Stimulated activated memory B cell treated with anti-CD40 and anti-IgM and Interleukin-4, amounts not matched to agents 10 μg/mL and 1 μg/mL and 100 μg/mL, for 72 hours (primary cell): Measurements from ENCODE around the gene THOC2.
A peak's percentile ranks its signal among the peaks of the same experiment; 100 is the strongest.
"Not testable (repeated sequence)": the region's sequence is repeated elsewhere in the genome, so short reads cannot be mapped to it uniquely, and the experiment has no call there.

ENCODE experiments used
- ATAC-seq: fragments of 150-1000 bp; cut with Tn5 transposase; 2 replicates; pipeline ENCODE4 v1.10.0; 2021
- H3K27ac Mint-ChIP-seq: one replicate; pipeline ENCODE4 v1.8.0; 2022; ENCODE audit warnings: mild to moderate bottlenecking, mixed read lengths
- H3K27me3 Mint-ChIP-seq: one replicate; pipeline ENCODE4 v1.8.0; 2022; ENCODE audit warnings: mixed read lengths
- H3K36me3 Mint-ChIP-seq: one replicate; pipeline ENCODE4 v1.8.0; 2022; ENCODE audit warnings: mixed read lengths
- H3K4me1 Mint-ChIP-seq: one replicate; pipeline ENCODE4 v1.8.0; 2022; ENCODE audit warnings: mixed read lengths
- H3K4me3 Mint-ChIP-seq: one replicate; pipeline ENCODE4 v1.8.0; 2022; ENCODE audit warnings: mild to moderate bottlenecking, moderate library complexity, mixed read lengths
- H3K9me3 Mint-ChIP-seq: one replicate; pipeline ENCODE4 v1.8.0; 2022; ENCODE audit warnings: mixed read lengths

Gene THOC2, protein sequence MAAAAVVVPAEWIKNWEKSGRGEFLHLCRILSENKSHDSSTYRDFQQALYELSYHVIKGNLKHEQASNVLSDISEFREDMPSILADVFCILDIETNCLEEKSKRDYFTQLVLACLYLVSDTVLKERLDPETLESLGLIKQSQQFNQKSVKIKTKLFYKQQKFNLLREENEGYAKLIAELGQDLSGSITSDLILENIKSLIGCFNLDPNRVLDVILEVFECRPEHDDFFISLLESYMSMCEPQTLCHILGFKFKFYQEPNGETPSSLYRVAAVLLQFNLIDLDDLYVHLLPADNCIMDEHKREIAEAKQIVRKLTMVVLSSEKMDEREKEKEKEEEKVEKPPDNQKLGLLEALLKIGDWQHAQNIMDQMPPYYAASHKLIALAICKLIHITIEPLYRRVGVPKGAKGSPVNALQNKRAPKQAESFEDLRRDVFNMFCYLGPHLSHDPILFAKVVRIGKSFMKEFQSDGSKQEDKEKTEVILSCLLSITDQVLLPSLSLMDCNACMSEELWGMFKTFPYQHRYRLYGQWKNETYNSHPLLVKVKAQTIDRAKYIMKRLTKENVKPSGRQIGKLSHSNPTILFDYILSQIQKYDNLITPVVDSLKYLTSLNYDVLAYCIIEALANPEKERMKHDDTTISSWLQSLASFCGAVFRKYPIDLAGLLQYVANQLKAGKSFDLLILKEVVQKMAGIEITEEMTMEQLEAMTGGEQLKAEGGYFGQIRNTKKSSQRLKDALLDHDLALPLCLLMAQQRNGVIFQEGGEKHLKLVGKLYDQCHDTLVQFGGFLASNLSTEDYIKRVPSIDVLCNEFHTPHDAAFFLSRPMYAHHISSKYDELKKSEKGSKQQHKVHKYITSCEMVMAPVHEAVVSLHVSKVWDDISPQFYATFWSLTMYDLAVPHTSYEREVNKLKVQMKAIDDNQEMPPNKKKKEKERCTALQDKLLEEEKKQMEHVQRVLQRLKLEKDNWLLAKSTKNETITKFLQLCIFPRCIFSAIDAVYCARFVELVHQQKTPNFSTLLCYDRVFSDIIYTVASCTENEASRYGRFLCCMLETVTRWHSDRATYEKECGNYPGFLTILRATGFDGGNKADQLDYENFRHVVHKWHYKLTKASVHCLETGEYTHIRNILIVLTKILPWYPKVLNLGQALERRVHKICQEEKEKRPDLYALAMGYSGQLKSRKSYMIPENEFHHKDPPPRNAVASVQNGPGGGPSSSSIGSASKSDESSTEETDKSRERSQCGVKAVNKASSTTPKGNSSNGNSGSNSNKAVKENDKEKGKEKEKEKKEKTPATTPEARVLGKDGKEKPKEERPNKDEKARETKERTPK (N-terminal part only)

DNA sequence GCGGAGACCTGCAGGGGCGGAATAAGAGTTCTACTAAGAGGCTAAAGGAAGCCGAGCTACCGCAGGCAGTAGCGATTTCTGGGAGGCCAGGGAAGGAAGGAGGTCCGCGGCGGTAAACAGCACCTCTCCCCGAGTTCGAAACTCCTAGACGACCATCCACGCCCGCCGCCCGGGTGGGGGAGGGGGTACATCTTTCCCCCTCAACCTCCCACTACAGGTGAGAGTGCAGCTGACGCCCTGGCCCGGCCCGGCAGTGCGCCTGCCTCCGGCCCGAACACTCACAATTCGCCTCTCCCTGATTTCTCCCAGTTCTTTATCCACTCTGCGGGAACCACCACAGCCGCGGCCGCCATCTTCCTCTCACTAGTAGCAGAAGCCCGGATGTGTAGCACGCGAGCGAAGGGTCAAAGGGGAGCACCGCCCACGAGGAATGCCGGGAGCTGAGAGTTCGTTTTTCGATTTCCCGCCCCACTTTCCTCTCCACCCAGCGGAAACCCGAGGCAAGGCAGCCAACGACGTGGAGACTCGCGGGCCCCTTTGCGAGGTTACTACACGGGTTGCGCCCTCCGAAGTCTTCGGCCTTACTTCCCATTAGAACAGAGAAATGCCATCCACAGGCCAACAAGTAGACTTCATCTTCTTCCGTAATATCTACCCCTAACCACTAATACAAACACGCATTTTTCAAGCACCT, at the start of gene THOC2:
Gene THOC2 (minus strand): TSS at position 383 of the 694 bp plus-strand sequence. CDS start 30 bp downstream, at position 353.
- no peaks in the 10 kb centered on the region for H3K27me3 Mint-ChIP-seq
- H3K36me3 Mint-ChIP-seq = peaks cover 5% of the 10 kb centered on the region
- peaks cover 22% of the 10 kb centered on the region for H3K4me1 Mint-ChIP-seq
- ATAC-seq = peak; percentile 88
- peak within 1 kb of the TSS; percentile 96 for H3K4me3 Mint-ChIP-seq
- peak within 1 kb of the TSS; percentile 95 for H3K27ac Mint-ChIP-seq
- H3K9me3 Mint-ChIP-seq = no peaks in the 10 kb centered on the region

DNA sequence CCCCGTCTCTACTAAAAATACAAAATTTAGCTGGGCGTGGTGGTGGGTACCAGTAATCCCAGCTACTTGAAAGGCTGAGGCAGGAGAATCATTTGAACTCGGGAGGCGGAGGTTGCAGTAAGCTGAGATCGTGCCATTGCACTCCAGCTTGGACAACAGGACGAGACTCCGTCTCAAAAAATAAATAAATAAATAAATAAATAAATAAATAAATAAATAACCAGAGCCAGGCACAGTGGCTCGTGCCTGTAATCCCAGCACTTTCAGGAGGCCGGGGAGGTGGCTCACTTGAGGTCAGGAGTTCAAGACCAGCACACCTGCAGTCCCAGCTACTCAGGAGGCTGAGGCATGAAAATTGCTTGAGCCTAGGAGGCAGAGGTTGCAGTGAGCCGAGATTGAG, 48.9 kb upstream of the THOC2 start:
- H3K4me3 Mint-ChIP-seq, ATAC-seq, H3K27me3 Mint-ChIP-seq, H3K36me3 Mint-ChIP-seq, H3K27ac Mint-ChIP-seq, H3K9me3 Mint-ChIP-seq, H3K4me1 Mint-ChIP-seq: not testable (repeated sequence)

DNA sequence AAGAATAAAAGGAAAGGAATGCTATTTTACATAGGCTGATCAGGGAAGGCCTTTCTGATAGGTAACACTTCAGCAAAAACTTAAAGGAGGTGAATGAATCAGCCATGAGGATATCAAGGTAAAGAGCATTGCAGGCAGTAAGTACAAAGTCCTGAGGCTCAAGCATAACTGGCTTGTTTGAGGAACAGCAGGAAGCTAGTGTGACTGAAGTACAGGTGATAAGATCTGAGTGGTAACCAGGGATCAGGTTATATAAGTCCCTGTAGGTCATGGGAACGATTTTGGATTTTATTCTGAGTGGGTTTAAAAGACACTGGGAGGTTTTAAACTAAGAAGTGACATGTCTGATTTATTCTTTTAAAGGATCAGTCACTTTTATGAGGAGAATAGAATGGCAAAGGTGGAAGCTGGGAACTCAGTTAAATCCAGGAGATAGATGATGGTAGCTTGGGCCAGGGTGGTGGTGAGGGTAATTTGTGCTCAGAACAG, 47.1 kb upstream of the THOC2 start:
- peaks cover 5% of the 10 kb centered on the region for H3K4me1 Mint-ChIP-seq
- no peaks in the 10 kb centered on the region for H3K27me3 Mint-ChIP-seq
- no peak overlapping the region for H3K4me3 Mint-ChIP-seq
- no peaks in the 10 kb centered on the region for H3K9me3 Mint-ChIP-seq
- no peaks in the 10 kb centered on the region for H3K36me3 Mint-ChIP-seq
- H3K27ac Mint-ChIP-seq = peak overlapping the region; percentile 47
- no peak for ATAC-seq

DNA sequence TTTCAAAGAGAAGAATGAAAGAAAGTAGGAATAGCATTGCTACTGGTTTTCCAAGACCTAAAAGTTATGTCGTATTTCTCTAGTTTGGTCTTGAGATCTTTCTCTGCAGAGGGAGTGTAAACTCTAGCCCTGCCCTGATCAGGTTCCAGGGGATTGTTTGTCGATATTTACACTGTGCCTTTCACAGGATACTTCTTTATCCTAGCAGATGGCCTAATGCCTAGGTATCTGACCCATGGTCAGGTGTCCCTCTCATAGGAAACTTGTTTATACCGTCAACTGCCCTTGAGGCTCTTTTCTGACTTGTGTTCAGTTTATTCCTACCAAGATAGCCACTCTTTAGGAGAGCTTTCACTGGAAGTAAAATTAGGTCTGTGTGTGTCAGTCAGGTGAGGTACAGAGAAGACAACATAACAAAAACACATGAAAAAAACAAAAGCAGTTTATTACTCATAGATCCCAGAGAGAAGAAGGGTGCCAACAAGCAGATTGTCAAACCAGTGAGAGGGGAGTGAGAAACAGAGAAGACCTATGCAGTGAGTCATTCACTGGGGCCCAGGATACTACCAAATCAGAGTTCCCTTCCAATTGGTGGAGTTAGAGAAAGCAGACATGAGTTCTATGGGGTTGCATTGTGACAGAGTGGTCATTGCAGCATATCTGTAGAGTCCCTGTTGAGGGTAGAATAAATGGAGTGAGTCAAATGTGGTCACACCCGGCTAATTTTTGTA, 40.6 kb upstream of the THOC2 start:
- H3K27me3 Mint-ChIP-seq = no peaks in the 10 kb centered on the region
- H3K4me1 Mint-ChIP-seq = no peaks in the 10 kb centered on the region
- no peak overlapping the region for H3K4me3 Mint-ChIP-seq
- ATAC-seq = no peak
- no peak overlapping the region for H3K27ac Mint-ChIP-seq
- H3K9me3 Mint-ChIP-seq = peaks cover 4% of the 10 kb centered on the region
- H3K36me3 Mint-ChIP-seq = no peaks in the 10 kb centered on the region

DNA sequence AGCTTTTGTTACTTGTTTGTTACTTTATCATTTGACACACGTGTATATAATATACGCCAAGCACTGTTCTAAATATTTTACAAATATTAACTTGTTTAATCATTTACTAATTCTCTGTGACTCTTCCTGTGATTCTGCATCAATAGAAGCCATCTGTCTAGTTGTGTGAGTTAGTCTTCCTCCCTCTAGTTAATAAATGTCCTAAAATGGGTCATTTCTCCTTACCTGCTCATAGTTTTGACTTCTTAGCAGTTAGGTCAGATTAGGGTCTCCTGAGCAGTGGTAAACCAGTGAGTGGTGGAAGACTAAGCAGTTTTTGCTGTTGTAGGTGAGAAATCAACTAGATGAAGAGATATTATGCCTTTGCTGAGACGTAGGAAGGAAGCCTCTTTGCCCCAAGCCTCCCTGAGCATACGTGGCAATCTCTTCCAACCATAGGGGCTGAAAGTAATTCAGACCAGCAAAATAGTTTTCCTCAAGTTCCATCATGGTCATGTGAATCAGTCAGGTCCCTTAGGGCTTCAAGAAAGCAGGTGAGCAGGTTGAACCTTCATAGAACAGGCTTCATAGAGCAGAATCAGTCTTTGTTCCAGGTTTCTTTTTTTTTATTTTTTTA, 38.7 kb upstream of the THOC2 start:
- peaks cover 4% of the 10 kb centered on the region for H3K9me3 Mint-ChIP-seq
- ATAC-seq = no peak
- H3K4me1 Mint-ChIP-seq = no peaks in the 10 kb centered on the region
- no peaks in the 10 kb centered on the region for H3K36me3 Mint-ChIP-seq
- H3K4me3 Mint-ChIP-seq = no peak overlapping the region
- H3K27me3 Mint-ChIP-seq = no peaks in the 10 kb centered on the region
- no peak overlapping the region for H3K27ac Mint-ChIP-seq

DNA sequence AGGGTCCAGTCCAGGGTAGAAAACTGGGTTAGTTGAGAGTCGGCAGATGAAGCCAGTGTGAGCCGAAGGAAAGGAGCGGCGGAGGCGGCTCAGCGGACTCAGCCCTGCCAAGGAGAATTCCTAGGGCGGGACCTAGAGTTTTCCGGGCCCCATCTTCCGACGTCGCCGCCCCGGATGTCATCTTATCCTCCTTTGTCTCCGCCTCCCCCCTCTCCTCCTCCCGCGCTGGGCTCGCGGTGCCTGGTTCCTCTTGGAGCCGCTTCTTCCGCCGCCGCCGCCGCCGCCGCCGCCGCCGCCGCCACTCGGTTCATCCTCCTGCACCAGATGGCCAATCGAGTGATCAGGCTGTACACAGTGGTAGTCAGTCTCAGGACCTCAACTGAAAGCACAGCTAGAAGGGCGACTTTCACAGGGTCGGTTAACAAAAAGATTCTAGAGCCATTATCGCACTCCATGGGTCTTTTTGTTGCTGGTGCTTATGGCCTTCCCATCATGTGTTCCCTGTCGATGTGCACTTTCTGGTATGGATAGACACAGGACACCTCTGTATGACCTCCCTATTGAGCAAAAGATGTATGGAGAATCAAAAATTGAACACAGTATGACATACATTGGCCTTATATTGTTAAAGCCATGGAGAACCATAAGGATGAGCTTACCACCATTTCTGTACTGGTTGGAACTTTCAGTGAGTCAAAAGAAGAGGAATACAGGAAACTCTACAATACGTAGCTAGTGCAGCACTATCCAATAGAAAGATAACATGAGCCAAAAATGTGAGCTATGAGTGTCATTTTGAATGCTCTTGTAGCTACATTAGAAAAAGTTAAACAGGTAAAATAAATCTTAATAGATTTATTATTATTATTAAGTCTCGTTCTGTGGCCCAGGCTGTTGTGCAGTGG, 32.4 kb upstream of the THOC2 start:
- Mint-ChIP-seq H3K9me3 (no peaks in the 10 kb centered on the region), H3K27ac (peak overlapping the region; percentile 76), H3K4me3 (peak overlapping the region; percentile 82), H3K36me3 (no peaks in the 10 kb centered on the region), H3K4me1 (peaks cover 11% of the 10 kb centered on the region), H3K27me3 (no peaks in the 10 kb centered on the region)
- peak; percentile 94 for ATAC-seq

DNA sequence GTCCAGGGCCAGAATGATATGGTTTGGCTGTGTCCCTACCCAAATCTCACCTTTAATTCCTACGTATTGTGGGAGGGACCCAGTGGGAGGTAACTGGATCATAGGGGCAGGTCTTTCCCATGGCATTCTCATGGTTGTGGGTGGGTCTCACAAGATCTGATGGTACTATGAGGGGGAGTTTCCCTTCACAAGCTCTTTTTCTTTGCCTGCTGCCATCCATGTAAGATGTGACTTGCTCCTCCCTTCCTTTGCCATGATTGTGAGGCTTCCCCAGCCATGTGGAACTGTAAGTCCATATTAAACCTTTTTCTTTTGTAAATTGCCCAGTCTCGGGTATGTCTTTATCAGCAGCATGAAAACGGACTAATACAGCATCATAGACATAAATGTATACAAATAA, 27.0 kb upstream of the THOC2 start:
- H3K4me3 Mint-ChIP-seq, ATAC-seq, H3K4me1 Mint-ChIP-seq, H3K36me3 Mint-ChIP-seq, H3K27ac Mint-ChIP-seq, H3K9me3 Mint-ChIP-seq, H3K27me3 Mint-ChIP-seq: not testable (repeated sequence)

DNA sequence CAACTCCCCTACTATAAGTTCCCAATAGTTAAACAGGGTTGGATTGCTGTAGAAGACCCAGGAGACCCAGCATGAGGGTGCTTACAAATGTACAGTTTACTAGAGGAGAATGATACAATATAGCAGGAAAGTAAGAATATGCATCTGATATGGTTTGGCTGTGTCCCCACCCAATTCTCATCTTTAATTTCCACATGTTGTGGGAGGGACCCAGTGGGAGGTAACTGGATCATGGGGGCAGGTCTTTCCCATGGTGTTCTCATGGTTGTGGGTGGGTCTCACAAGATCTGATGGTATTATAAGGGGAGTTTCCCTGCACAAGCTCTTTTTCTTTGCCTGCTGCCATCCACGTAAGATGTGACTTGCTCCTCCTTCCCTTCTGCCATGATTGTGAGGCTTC, 24.9 kb upstream of the THOC2 start:
- not testable (repeated sequence) for H3K27me3 Mint-ChIP-seq, H3K27ac Mint-ChIP-seq, H3K9me3 Mint-ChIP-seq, H3K4me1 Mint-ChIP-seq, H3K36me3 Mint-ChIP-seq, ATAC-seq, H3K4me3 Mint-ChIP-seq

DNA sequence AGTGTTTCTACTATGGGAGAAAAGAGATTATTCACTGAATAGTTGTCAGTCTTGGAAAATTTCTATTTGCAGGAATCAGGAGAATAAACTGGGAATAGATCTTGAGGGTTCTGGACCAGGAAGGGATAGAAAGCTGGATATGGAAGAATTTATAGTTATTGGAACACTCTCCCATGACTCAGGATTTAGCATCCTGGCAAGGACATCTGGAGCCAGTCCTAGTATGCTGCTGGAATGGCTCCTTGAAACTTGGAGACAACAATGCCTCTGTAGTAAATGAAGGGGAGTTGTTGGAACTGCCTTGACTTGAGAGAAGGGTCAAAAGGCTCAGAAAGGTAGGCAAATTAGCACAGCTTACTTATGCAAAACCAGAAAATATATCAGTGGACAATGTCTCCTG, 23.5 kb upstream of the THOC2 start:
- Mint-ChIP-seq H3K27ac (no peak overlapping the region), H3K27me3 (no peaks in the 10 kb centered on the region), H3K9me3 (peaks cover 8% of the 10 kb centered on the region), H3K4me1 (no peaks in the 10 kb centered on the region), H3K4me3 (no peak overlapping the region), H3K36me3 (no peaks in the 10 kb centered on the region)
- no peak for ATAC-seq

DNA sequence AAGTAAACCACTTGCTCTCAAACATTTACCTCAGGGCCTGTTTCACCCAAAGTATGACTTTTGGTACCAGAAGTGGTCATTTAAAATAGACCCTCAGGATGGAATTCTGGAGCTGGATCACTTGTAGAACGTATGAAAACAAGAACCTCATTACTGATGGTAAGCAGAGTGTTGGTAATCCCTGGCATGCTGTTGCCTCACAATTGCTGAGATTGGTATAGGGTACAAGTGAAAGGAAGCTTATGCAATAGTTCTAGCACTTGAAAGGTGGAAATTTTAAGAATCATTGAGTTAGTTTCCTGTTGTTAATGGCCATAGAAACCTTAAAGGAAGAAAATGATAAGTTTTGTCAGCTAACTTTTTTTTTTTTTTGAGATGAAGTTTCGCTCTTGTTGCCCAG, 22.3 kb upstream of the THOC2 start:
- H3K27ac Mint-ChIP-seq = no peak overlapping the region
- no peak for ATAC-seq
- no peaks in the 10 kb centered on the region for H3K27me3 Mint-ChIP-seq
- H3K4me1 Mint-ChIP-seq = no peaks in the 10 kb centered on the region
- H3K36me3 Mint-ChIP-seq = no peaks in the 10 kb centered on the region
- H3K9me3 Mint-ChIP-seq = peaks cover 8% of the 10 kb centered on the region
- no peak overlapping the region for H3K4me3 Mint-ChIP-seq

DNA sequence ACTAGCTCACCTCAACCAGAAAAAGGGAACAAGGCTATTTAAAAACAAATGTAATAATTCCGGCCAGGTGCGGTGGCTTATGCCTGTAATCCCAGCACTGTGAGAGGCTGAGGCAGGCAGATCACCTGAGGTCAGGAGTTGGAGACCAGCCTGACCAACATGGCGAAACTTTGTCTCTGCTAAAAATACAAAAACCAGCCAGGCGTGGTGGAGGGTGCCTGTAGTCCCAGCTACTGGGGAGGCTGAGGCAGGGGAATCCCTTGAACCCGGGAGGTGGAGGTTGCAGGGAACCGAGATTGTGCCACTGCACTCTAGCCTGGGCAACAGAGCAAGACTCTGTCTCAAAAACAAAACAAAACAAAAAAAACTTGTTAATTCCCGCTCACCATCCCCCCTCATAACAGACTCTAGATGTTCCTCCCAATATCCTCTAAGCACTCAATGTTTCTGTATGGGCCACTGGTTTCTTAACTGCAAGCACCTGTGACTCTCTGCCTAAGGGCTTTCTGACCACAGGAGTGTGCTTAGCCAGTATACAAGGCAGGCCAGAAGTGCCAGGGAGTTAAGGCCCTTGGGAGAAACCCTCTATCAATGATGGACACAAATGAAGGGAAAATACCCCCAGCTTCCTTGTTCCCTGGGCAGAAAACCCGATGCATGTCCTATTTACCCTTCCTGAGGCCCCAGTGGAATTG, 21.0 kb upstream of the THOC2 start:
- Mint-ChIP-seq H3K27ac (no peak overlapping the region), H3K9me3 (peaks cover 5% of the 10 kb centered on the region), H3K36me3 (no peaks in the 10 kb centered on the region), H3K27me3 (no peaks in the 10 kb centered on the region), H3K4me1 (no peaks in the 10 kb centered on the region), H3K4me3 (no peak overlapping the region)
- no peak for ATAC-seq

DNA sequence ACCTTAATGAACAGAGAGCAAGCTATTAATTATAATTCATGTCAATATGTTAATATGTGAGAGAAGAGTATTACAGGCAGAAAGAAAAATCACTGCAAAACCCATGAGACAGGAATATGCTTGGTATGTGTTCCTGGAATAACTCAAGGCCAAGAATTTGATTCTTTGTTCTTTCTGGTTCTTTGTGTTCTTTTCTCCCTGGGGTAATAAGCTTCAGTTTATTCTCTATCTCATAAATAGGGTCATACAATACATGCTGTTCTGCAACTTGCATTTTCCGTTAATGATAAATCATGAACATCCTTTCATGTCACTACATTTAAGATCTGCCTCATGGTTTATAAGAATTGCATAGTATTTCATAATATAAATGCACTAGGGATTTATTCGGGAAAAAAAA, 16.8 kb upstream of the THOC2 start:
- Mint-ChIP-seq H3K4me1 (no peaks in the 10 kb centered on the region), H3K4me3 (no peak overlapping the region), H3K27me3 (no peaks in the 10 kb centered on the region), H3K36me3 (no peaks in the 10 kb centered on the region), H3K9me3 (no peaks in the 10 kb centered on the region), H3K27ac (no peak overlapping the region)
- no peak for ATAC-seq
